Amniotic stem cell (primary cell): ENCODE measurements around the gene EML4.
"Not testable (repeated sequence)": the region's sequence is repeated elsewhere in the genome, so short reads cannot be mapped to it uniquely, and the experiment has no call there.

Source experiments
- DNase-seq: peaks from one replicate; lab custom pipeline; 2025; lab: John Stamatoyannopoulos, UW

EML4 gene

DNA sequence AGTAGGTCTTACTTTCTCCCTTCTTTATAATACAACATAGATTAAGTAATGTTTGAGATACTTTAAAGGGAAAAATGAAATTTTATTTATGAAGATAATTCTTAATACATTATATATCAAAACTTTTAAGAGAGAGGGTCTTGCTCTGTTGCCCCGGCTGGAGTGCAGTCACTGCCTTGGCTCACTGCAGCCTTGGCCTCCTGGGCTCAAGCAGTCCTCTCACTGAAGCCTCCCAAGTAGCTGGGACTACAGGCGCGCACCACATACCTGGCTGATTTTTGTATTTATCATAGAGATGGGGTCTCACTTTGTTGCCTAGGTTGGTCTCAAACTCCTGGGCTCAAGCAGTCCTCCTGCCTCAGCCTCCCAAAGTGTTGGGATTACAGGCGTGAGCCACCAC, 97.1 kb downstream of the EML4 start:
- no peak for DNase-seq

DNA sequence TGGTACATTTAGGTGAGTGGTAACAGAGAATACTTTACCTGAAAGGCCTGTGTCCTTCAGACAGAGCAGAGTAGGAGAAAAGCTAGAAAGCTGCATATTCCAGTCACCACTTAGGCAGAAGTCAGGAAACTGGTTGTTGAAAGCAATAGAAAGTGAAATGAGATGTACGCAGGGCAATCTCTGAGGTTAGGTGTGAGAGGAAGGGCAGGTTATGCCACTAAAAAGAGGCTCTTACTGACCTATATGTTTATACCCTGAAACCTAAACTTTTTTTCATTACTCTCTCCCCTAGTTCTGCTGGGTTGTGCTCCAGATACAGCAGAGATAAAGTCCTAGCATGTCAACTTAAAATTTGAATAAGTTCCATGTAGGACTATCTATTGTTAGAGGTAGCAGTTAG, 98.4 kb downstream of the EML4 start:
- DNase-seq, result no peak

- no peak for DNase-seq
Observed at GRCh38 chr2:42268528-42269151, 99.5 kb downstream of the EML4 start.

- DNase-seq, result no peak
Observed at GRCh38 chr2:42270757-42271156, 101.6 kb downstream of the EML4 start.

DNA sequence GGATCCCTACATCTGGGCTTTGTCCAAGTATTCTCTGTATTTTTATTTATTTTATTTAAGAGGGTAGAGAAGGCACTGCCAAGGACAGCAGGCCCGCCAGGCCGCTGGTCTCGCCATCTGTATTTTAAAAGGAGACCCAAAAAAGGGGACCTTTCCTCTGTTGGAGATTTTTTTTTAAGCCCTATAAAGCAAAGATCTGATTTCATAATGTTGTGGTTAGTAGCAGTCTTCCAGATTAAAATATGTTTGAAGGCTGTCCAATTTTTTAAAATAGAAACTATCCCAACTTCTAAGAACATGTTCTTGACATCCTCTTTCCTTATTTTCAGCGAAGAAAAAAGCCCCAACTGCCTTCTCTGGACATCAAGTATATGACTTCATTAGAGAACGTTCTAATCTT, 102.1 kb downstream of the EML4 start:
- DNase-seq, result not testable (repeated sequence)

DNA sequence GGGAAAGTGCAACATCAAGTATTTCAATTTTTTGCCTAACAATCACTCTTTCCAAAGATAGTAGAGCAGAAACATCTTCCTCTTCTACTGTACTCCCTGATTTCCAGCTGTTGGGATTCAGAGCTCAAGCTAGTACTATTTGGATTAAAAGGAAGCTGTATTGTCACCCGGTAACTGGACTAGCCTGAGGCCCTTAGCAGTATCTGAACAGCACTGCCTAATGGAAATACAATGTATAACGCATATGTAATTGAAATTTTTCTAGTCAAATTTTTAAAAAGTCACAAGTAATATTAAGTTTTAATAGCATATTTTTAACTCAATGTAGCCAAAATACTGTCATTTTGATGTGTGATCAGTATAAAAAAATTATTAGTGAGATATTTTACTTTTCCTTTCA, 105.7 kb downstream of the EML4 start:
- DNase-seq, result no peak

GRCh38 chr2:42281416-42282081, 112.4 kb downstream of the EML4 start:
- no peak for DNase-seq

- DNase-seq, result no peak
Observed at GRCh38 chr2:42284019-42284418, 114.9 kb downstream of the EML4 start.

DNA sequence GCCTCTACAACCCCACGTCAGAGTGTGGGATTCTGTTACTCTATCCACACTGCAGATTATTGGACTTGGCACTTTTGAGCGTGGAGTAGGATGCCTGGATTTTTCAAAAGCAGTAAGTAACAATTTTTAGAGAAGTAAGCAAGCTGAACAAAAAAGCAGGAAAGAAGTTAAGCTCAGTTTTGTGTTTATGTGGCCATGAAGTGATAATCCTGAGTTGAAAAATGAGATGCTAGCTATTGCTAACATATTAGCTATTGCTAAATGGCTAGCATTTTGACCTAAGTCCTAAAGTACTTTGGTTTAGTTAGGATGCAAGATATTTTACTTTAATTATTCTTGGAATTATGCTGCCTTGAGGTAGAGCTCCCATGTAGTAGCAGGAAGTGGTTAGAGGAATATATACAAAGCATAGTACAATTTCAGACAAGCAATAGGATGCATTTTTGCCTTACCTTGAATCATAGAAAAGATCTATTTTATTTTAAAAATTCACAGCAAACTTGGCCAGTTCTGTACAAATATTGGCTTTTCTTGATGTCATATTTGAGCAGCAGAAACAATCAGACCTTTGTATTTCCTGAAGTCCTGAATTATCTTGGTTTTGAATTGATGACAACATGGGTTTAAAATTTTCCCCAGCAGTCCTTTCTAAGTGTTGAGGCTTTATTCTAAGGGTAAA, 117.3 kb downstream of the EML4 start:
- no peak for DNase-seq

DNA sequence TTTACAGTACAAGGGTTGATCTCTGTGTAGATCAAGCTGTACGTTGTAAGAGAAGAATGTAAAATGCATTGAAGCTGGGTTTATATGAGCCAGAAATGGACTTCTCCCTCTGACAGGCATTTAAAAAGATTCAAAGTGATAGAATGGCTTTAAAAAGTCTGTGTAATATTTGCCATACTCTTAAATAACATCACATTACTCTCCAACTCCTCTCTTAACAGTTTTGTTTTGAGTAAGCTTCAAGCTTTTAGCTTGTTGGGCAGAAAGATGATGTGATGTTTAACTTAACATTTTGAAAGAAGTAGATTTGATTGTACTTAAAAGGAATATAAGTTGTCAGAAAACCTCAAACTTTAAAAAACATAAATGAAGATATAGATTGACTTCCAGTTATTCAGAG, 119.7 kb downstream of the EML4 start:
- DNase-seq, result no peak

- no peak for DNase-seq
Observed at GRCh38 chr2:42289222-42289621, 120.1 kb downstream of the EML4 start.

- DNase-seq, result no peak
Observed at GRCh38 chr2:42290005-42290404, 120.9 kb downstream of the EML4 start.

GRCh38 chr2:42293019-42293418, 123.9 kb downstream of the EML4 start:
- DNase-seq, result no peak

- no peak for DNase-seq
Observed at GRCh38 chr2:42296226-42296625, 127.1 kb downstream of the EML4 start.

DNA sequence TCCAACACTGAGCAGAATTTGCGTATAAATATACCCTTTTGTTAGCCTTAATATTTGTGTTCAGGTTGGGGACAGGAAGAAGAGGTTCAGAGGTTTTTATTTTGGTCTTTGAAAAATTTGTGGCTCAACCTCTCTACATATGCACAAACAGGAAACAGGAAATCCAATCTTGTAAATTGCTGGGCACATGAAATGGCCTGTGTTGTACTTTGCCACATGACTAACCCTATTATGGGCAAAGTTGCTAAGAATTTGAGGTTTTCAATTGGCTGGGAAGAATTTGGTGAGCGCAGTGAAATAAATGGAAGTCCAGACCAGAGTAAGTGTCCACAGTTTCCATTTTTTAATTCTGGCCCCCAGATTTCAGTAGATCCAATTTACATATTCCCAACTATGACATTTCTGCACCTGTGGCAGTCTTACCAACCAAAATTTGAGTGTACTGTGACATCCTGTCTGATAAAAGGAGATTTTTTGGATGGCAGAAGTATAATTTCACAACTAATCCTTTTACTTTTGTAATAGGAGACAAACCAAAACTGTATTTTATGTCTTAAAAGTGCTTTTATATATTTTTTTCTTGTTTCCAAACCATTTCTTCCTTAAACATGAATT, 128.3 kb downstream of the EML4 start:
- no peak for DNase-seq

DNA sequence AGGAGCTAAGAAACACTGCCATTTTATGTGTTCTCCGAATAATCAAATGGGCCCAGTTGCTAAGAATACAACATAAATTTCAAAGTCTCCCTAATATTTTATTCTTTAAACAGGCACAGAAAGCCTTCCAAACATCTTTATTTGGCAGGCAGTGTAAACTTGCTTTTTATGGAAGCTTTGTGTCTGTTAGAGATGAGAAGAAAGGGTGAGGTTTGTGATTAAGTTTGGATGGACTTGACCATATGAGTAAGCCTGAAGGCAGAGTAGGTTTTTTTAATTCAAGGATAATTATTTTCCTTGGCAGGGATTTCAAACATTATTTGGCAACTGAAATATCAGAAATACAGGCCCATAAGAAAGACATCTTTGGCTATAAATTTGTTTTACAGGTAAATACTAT, 129.0 kb downstream of the EML4 start:
- DNase-seq, result peak; percentile 3

DNA sequence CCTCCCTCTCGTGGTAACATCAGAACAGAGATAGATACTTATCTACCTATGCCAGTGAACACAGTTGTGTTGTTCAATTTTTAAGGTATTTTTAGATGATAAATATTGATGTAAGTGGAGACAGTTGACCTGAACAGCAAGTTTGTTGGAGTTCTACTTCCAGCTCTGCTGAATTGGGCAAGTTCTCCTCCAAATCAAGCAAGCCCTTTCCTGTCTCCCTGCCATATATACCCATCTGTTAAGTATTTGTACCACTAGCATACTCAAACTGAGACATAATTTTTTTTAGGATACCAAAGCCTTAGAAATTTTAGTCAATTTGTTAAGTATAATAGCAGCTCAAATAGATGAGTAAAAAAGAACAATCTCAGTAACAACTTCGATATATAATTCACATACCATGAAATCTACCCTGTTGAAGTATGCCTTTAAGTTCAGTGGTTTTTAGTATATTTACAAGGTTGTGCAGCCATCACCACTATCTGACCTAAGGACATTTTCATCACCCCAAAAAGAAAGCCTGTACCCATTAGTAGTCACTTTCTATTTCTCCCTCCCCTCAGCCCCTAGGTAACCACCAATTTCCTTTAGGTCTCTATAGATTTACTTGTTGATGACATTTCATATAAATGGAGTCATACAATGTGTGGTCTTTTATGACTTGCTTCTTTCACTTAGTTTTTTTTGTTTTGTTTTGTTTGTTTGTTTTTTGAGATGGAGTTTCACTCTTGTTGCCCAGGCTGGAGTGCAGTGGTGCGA, 130.0 kb downstream of the EML4 start:
- no peak for DNase-seq

GRCh38 chr2:42300527-42300926, 131.4 kb downstream of the EML4 start:
- DNase-seq, result no peak

- DNase-seq, result no peak
Observed at GRCh38 chr2:42303252-42303651, 134.1 kb downstream of the EML4 start.

GRCh38 chr2:42304059-42304713, 135.0 kb downstream of the EML4 start:
- no peak for DNase-seq

GRCh38 chr2:42307180-42307579, 138.0 kb downstream of the EML4 start:
- no peak for DNase-seq

DNA sequence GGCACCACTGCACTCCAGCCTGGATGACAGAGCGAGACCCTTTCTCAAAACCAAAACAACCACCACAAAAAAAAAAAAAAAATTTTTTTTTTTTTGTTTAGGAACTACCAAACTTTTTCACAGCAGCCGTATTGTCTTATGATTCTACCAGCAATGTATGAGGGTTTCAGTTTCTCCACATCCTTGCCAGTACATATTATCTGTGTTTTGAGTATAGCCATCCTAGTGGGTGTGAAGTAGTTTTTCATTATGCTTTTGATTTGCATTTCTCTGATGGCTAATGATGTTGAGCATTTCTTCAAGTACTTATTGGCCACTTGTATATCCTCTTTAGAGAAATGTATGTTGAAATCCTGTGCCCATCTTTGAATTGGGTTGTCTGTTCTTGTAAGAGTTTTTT, 140.2 kb downstream of the EML4 start:
- DNase-seq, result no peak
